AG10803 (cell line): ENCODE results near the gene LIN7A.

Experiments
- DNase-seq: peaks from one replicate; pipeline ENCODE4 v3.0.0; 2010; ENCODE audit warnings: low read depth
- H3K4me3 ChIP-seq: 2 replicates; pipeline ENCODE4 v1.5.1; 2011; ENCODE audit warnings: mild to moderate bottlenecking, low read length, control low read depth
- TF ChIP-seq, protein P1 (sequence below): conservative IDR thresholded peaks from 2 replicates; pipeline ENCODE4 v1.5.1; 2011; ENCODE audit warnings: mild to moderate bottlenecking, low read length, control low read depth, inconsistent platforms

Gene LIN7A

DNA sequence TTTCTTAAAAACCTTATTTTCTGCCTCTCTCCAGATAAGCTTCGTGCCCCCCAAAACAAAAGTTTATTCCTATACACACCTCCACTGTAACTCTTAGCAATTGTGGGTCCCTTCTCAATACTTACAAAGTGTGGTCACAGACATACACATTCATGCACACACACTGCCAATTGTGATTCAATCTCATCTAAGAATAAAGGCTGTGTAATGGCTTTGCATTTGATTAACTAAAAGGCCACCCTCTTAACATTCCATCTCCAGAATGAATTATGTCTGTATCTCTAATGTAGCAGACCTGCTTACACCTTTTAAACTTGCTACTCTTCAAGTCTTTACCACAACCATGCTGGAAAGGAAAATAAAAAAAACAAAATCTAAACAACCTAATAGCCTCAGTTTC is 171.5 kb downstream of the LIN7A start:
- H3K4me3 ChIP-seq: no peak overlapping the region
- TF ChIP-seq, protein P1, sequence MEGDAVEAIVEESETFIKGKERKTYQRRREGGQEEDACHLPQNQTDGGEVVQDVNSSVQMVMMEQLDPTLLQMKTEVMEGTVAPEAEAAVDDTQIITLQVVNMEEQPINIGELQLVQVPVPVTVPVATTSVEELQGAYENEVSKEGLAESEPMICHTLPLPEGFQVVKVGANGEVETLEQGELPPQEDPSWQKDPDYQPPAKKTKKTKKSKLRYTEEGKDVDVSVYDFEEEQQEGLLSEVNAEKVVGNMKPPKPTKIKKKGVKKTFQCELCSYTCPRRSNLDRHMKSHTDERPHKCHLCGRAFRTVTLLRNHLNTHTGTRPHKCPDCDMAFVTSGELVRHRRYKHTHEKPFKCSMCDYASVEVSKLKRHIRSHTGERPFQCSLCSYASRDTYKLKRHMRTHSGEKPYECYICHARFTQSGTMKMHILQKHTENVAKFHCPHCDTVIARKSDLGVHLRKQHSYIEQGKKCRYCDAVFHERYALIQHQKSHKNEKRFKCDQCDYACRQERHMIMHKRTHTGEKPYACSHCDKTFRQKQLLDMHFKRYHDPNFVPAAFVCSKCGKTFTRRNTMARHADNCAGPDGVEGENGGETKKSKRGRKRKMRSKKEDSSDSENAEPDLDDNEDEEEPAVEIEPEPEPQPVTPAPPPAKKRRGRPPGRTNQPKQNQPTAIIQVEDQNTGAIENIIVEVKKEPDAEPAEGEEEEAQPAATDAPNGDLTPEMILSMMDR: no peak
- no peak for DNase-seq

GRCh38 chr12:80763874-80764273 is 173.9 kb downstream of the LIN7A start:
- no peak overlapping the region for H3K4me3 ChIP-seq
- TF ChIP-seq, protein P1: peak; percentile 69
- peak; percentile 62 for DNase-seq

DNA sequence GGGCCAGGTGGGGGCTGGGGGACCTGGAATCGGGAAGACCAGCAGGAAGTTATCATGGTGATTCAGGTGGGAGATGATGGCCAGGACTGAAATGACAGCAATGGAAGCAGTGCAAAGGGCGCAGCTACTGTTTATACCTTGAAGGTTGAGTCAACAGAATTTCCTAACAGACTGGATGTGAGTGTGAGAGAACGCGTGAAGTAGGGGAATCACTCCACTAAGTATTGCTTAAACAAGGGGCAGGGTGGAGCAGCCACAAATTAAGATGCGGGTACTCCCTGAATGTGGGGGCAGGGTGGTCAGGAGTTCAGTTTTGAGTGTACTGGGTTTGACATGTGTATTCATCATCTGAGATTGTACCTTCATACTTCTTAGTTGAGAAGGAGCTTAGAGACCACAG is 175.9 kb downstream of the LIN7A start:
- no peak overlapping the region for H3K4me3 ChIP-seq
- TF ChIP-seq, protein P1: no peak

DNA sequence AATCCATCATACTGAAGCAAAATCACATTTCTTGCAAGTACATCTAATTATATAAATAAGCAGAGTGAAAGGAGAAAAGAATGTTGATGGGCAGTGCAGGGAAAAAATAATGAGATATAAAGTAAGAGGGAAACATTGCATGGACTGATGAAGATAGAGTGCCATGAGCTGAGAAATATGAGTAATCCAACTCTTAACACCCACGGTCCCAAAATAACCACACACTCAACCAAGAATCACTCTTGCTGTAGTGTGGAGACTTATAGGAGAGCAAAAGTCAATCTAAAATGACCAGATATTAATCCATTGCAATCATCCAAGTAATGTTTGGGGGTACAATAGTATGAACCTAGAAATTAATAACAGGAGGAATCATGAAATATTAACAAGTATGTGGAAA is 180.9 kb downstream of the LIN7A start:
- DNase-seq: no peak
- no peak overlapping the region for H3K4me3 ChIP-seq
- TF ChIP-seq, protein P1: no peak

More for the DNA sequence above, 175.9 kb downstream of the LIN7A start:
- DNase-seq: no peak

- TF ChIP-seq, protein P1: no peak
Measured at GRCh38 chr12:80754274-80754673, 183.5 kb downstream of the LIN7A start.

GRCh38 chr12:80752464-80752863 is 185.3 kb downstream of the LIN7A start:
- TF ChIP-seq, protein P1: no peak
- no peak for DNase-seq

More at GRCh38 chr12:80754274-80754673, 183.5 kb downstream of the LIN7A start:
- DNase-seq: no peak
- H3K4me3 ChIP-seq: no peak overlapping the region

DNA sequence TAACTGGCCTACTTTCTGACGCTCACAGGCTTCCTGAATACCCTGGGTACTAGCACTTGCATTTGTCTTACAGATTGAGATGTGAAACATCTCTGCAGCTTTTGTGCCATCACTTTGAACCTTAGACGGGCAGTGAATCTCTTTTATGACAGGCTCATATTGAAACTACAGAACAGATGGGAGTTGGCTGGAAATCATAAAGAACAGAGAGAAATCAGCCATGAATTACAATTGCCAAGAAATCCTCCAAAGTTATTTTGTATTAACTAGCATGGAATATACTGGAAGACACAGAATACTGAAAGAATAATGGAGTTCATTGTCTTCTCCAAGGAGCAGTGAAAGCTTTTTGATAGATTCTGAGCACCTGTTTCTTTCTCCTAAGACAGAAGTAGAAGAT is 188.3 kb downstream of the LIN7A start:
- TF ChIP-seq, protein P1: no peak
- H3K4me3 ChIP-seq: no peak overlapping the region
- no peak for DNase-seq

More at GRCh38 chr12:80752464-80752863, 185.3 kb downstream of the LIN7A start:
- no peak overlapping the region for H3K4me3 ChIP-seq
